Stimulated activated naive CD4-positive, alpha-beta T cell (primary cell): ENCODE results near the gene C1orf210.
A peak's percentile ranks its signal among the peaks of the same experiment; 100 is the strongest.

Source experiments
- DNase-seq, 6 experiments: peaks; one replicate each; lab custom pipeline; 2025; lab: John Stamatoyannopoulos, UW

C1orf210 gene

DNA sequence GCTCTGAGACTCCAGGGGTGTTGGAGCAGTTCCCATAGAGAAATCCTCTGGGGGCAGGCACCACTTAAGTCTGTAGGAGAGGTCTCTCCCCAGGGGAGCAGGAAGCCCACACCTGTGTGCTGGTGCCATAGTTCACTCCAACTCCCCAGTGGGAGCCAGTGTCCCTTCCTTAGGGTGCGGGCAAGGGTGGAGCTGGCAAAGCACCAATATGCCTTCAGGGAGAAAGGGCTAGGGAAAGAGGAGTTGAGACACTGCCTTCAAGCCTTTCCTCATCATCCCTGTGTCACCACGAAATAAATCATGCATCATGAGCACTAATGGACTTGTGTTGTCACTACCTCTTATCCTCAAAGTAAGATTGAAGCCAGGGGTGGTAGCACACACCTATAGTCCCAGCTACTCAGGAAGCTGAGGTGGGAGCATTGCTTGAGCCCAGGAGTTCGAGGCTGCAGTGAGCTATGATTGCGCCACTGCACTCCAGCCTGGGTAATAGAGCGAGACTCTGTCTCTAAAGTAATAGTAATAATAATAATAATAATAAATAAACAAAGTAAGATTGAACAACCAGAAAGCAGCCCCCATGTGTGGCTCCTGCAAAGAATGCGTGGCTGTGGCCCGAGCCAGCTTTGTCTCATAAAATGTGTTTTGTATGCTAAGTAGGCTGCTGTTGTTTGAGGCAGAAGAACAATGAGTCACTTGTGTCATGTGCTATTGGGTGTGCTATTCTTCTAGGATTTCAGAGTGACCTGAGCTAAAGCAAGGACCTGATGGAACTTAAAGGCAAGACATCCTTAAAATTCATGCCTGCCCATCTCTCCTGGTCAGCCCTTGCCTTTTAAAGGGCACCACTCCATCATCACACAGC is 8.7 kb upstream of the C1orf210 start:
- DNase-seq: no peak

- no peak for DNase-seq
Measured at GRCh38 chr1:43293176-43293575, 7.8 kb upstream of the C1orf210 start.

DNA sequence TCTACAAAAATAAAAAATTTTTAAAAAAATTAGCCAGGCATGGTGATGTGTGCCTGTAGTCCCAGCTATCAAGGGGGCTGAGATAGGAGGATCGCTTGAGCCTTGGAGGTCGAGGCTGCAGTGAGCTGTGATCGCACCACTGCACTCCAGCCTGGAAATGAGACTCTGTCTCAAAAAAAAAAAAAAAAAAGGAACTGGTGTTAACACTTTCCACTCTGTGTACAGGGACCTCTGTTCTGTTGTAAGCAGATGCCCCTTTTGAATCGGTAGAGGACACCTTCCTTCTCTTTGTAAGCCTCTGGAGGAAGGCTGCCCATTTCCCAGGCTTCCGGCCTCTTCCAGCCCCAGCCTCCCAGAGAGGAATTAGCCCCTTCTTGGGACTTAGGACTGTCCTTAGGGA is 7.3 kb upstream of the C1orf210 start:
- no peak for DNase-seq

DNA sequence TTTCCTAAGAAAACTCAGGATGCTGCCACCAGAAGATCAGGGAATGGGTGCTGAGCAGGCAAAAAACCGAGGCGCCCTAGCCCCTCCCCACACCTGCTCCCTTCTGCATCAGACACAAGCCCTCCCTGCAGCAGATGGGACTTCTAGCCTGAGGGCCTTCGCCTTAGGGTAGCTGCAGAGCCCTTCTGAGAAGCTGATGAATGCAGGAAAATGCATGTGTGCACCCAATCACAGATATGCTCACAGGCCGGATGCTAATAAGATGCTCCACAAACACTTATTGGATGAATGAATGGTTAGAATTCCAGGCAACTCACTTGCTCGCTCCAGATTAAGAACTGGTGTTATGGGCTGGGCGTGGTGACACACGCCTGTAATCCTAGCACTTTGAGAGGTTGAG is 6.8 kb upstream of the C1orf210 start:
- DNase-seq: no peak

GRCh38 chr1:43288785-43289706 is 3.7 kb upstream of the C1orf210 start:
- DNase-seq: no peak

- DNase-seq: no peak
Measured at GRCh38 chr1:43288058-43288784, 2.8 kb upstream of the C1orf210 start.

GRCh38 chr1:43286533-43286932 is 1.2 kb upstream of the C1orf210 start:
- DNase-seq: no peak

- DNase-seq: no peak
Measured at GRCh38 chr1:43286115-43286514, 734 bp upstream of the C1orf210 start.

GRCh38 chr1:43284546-43285110 is 753 bp downstream of the C1orf210 start:
- no peak for DNase-seq

DNA sequence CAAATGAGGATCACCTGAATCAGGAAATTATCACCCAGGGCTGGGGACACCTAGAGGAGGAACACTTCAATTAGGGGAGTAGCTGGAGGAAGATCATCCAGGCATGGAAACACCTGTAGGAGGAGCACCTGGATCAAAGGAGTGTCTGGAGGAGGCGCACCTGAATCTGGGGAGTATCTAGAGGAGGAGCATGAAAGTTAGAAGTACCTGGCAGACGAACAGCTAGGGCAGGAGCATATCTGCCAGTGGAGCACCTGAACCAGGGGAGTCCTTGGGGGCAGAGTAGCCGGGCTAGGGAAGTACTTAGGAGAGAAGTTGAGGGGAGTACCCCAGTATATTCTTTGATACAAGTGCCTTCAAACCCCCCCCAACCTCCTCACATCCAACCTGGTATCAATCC is 1.3 kb downstream of the C1orf210 start:
- no peak for DNase-seq

GRCh38 chr1:43282220-43283195 is 2.9 kb downstream of the C1orf210 start:
- DNase-seq: no peak

- DNase-seq: no peak
Measured at GRCh38 chr1:43280692-43281091, 4.7 kb downstream of the C1orf210 start.

GRCh38 chr1:43279666-43280065 is 5.7 kb downstream of the C1orf210 start:
- DNase-seq: no peak

DNA sequence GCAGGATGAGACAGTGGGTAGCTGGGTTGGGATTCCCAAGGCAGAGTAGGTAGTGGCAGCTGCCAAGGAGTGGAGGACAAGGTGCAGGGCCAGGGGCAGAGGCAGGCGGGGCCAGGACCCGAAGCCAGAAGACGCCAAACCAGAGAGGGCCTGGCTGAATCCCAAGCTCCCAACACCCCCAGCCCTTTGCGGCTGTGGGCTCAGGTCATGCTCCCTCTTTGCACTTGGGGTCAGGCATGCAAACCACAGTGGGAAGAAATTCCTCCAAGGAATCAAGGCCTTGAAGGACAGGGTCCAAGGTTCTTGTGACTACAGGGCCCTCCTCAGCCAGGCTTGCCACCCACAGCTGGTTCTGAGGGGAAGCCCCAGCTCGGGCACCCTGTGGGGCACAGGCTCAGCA is 6.2 kb downstream of the C1orf210 start:
- no peak for DNase-seq

DNA sequence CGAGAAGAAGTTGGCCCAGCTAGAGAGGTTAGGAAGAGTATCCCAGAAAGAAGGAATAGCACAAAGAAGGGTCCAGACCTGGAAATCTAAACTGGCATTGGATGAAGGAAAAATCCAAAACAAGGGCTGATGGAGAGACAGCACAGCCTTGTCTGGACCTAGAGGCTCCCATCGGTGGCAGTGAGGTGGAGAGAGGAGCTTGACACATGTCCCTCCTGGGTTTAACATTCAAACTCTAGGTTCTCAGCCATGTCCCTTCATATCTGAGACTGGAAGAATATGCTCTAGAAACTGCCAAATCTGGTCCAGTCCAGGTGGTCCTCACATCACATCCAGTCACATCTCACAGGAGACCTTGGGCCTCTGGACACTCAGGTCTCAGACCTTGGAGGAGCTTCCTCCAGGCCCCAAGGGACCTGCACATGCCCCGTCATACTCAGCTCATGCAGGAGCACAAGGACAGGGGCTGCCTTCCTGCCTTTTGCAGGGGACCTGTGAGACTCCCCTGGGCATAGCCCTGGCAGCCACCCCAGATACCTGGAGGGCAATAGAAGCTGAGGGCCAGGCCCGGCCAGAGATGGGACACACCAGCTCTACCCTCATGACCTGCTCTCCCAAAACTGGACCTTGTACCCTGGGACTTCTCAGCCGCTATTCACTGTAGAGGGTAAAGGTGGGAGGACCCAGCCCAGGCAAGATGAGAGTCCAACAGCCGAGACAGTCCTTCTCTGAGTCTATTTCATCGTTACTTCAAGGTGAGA is 8.1 kb downstream of the C1orf210 start:
- no peak for DNase-seq

DNA sequence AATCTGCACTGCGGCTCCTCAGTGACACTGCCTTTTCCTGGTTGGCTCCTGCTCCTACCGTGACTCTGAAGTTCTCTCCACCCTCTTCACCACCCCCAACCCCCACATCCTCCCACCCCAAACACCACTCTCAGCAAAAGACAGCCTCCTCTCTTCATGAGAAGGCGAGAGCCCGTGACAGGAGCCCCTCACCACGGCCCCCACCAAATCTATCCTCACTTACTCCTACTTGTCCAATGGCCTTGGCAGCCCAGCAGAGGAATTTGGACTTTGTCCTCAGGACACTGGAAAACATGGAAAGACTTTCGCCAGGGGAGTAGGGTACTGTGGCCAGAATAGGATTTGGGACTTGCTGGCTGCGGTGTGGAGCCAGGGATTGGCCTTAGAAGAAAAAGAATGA is 8.7 kb downstream of the C1orf210 start:
- DNase-seq: no peak

- DNase-seq: no peak
Measured at GRCh38 chr1:43275826-43276620, 9.4 kb downstream of the C1orf210 start.

DNA sequence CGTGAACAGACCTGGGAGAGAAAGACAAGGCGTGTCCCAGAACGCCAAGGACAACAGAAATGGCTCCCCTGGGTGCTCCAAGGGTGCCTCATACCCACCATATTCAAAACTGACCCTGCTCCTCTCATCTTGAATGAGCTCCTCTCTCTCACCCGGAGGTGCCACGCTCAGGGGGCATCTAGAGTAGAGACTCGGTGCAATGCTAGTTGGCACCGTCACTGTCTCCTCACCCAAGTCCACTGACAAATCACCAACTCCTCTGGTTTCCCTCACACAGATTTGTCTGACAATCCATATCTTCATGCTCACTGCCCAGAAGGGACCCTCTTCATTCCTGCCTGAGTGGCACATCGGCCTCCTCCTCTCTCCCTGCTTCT is 10.6 kb downstream of the C1orf210 start:
- DNase-seq: no peak

DNA sequence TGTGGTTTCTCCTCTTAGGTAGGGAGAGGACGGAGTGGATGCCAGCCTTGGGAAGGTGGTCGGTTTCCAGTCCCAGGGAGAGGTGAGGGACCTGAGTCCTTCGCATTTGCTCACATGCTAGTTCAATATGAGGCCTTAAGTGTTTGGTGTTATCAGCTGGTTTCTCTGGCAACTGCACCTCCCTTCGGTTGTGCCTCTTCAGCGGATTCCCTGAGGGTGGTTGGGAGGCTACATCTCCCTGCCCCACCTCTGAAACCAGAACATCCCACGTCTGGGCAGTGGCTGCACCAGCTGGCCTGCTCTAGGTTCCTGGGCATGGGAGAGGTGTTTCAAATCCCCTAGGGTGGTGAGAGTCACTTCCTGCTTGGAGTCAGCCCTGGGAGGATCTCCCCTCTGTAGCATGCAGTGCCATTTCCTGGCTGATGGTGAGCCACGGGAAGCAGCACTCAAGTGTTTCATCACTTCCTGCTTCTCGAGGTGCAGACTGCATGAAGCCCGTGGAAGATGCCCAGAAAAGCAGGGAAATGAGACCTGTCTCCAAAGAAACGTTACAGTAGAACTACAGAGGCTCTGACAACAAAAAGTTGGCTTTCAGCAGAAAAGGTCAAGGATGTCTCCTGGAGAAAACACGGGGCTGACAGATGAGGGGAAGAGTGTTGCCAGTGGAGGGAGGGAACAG is 11.1 kb downstream of the C1orf210 start:
- peak in 4 of 6 experiments; percentile 7 to 44 (median 34) for DNase-seq
